MM.1S (cell line): ENCODE measurements around the gene BRIP1.

ENCODE experiments used
- DNase-seq: peaks from one replicate; pipeline ENCODE4 v3.0.0-alpha.2; 2015
- H2AFZ ChIP-seq: fragments of 300-600 bp; sonication (generic); 2 replicates; pipeline ENCODE4 v1.6.0; 2016; ENCODE audit warnings: antibody characterized with exemption, low read length
- H3F3A ChIP-seq: fragments of 300-600 bp; sonication (generic); 2 replicates; pipeline ENCODE4 v1.6.1; 2016; ENCODE audit warnings: mild to moderate bottlenecking, antibody characterized with exemption, low read length, moderate library complexity, mixed read lengths; ENCODE audit not compliant: insufficient read depth
- H3K27ac ChIP-seq: fragments of 300-600 bp; sonication (generic); 2 replicates; pipeline ENCODE4 v1.5.1; 2016; ENCODE audit warnings: mild to moderate bottlenecking, low read length
- H3K27me3 ChIP-seq: fragments of 300-600 bp; sonication (generic); replicated peaks from 2 replicates; pipeline ENCODE4 v1.6.0; 2016; ENCODE audit warnings: low read length; ENCODE audit not compliant: insufficient read depth
- H3K36me3 ChIP-seq: fragments of 300-600 bp; sonication (generic); replicated peaks from 2 replicates; pipeline ENCODE4 v1.6.1; 2016; ENCODE audit warnings: mild to moderate bottlenecking, low read length, mixed read lengths; ENCODE audit not compliant: insufficient read depth
- H3K4me1 ChIP-seq: fragments of 300-600 bp; sonication (generic); 2 replicates; pipeline ENCODE4 v1.6.1; 2016; ENCODE audit warnings: low read length, mixed read lengths
- H3K4me2 ChIP-seq: fragments of 300-600 bp; sonication (generic); 2 replicates; pipeline ENCODE4 v1.6.0; 2016; ENCODE audit warnings: low read depth, low read length
- H3K4me3 ChIP-seq: fragments of 300-600 bp; sonication (generic); 2 replicates; pipeline ENCODE4 v1.5.1; 2016; ENCODE audit warnings: low read length, mixed read lengths
- H3K79me2 ChIP-seq: fragments of 300-600 bp; sonication (generic); 2 replicates; pipeline ENCODE4 v1.6.1; 2016; ENCODE audit warnings: mixed run types, low read length, mixed read lengths
- H3K9ac ChIP-seq: fragments of 300-600 bp; sonication (generic); 2 replicates; pipeline ENCODE4 v1.6.1; 2016; ENCODE audit warnings: low read length, mixed read lengths
- H3K9me2 ChIP-seq: fragments of 300-600 bp; sonication (generic); replicated peaks from 2 replicates; pipeline ENCODE4 v1.6.1; 2016; ENCODE audit warnings: mild to moderate bottlenecking, low read length, mixed read lengths; ENCODE audit not compliant: insufficient read depth
- H3K9me3 ChIP-seq: fragments of 300-600 bp; sonication (generic); replicated peaks from 2 replicates; pipeline ENCODE4 v1.6.1; 2016; ENCODE audit warnings: mild to moderate bottlenecking, low read length, mixed read lengths; ENCODE audit not compliant: insufficient read depth
- H4K20me1 ChIP-seq: fragments of 300-600 bp; sonication (generic); 2 replicates; pipeline ENCODE4 v1.6.1; 2016; ENCODE audit warnings: mild to moderate bottlenecking, low read length, moderate library complexity, mixed read lengths; ENCODE audit not compliant: insufficient read depth
- EZH2 ChIP-seq: fragments of 300-600 bp; sonication (generic); optimal IDR thresholded peaks from 2 replicates; pipeline ENCODE3; 2017; ENCODE audit warnings: low read depth, mild to moderate bottlenecking, antibody characterized with exemption, low read length, mixed read lengths
- EZH2phosphoT487 ChIP-seq: fragments of 300-600 bp; sonication (generic); IDR thresholded peaks from 2 replicates; pipeline ENCODE4 v1.6.1; 2018; ENCODE audit warnings: antibody characterized with exemption, low read length
- TF ChIP-seq, protein P1 (sequence below): fragments of 300-600 bp; sonication (generic); IDR thresholded peaks from 2 replicates; pipeline ENCODE4 v1.5.1; 2016; ENCODE audit warnings: antibody characterized with exemption, low read length, mixed read lengths

Gene BRIP1

DNA sequence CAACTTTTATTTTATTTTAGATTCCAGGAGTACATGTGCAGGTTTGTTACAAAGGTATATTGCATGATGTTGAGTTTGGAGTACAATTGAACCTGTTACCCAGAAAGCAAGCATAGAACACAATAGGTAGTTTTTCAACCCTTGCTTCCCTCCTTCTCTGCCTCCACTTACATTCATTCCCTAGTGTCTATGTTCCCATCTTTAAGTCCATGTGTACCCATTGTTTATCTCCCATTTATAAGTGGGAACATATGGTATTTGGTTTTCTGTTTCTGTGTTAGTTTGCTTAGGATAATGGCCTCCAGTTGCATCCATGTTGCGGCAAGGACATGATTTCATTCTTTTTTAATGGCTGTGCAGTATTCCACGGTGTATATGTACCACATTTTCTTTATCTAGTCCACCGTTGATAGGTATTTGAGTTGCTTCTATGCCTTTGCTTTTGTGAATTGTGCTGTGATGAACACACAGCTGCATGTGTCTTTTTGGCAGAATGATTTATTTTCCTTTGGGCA is 158.3 kb downstream of the BRIP1 start:
- Histone ChIP-seq H3K4me3 (no peak overlapping the region), H4K20me1 (no peaks in the 10 kb centered on the region), H3K4me2 (no peak overlapping the region), H3K79me2 (no peaks in the 10 kb centered on the region), H2AFZ (no peak overlapping the region), H3K9me2 (no peaks in the 10 kb centered on the region), H3K27me3 (no peaks in the 10 kb centered on the region), H3K9me3 (no peaks in the 10 kb centered on the region), H3F3A (no peaks in the 10 kb centered on the region), H3K9ac (no peak overlapping the region), H3K36me3 (no peaks in the 10 kb centered on the region; the same call in 1 of the 2 replicates), H3K4me1 (no peaks in the 10 kb centered on the region), H3K27ac (no peak overlapping the region)
- TF ChIP-seq, protein P1, sequence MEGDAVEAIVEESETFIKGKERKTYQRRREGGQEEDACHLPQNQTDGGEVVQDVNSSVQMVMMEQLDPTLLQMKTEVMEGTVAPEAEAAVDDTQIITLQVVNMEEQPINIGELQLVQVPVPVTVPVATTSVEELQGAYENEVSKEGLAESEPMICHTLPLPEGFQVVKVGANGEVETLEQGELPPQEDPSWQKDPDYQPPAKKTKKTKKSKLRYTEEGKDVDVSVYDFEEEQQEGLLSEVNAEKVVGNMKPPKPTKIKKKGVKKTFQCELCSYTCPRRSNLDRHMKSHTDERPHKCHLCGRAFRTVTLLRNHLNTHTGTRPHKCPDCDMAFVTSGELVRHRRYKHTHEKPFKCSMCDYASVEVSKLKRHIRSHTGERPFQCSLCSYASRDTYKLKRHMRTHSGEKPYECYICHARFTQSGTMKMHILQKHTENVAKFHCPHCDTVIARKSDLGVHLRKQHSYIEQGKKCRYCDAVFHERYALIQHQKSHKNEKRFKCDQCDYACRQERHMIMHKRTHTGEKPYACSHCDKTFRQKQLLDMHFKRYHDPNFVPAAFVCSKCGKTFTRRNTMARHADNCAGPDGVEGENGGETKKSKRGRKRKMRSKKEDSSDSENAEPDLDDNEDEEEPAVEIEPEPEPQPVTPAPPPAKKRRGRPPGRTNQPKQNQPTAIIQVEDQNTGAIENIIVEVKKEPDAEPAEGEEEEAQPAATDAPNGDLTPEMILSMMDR, result no peak
- TF ChIP-seq EZH2 (no peak), EZH2phosphoT487 (no peak)
- DNase-seq, result no peak

DNA sequence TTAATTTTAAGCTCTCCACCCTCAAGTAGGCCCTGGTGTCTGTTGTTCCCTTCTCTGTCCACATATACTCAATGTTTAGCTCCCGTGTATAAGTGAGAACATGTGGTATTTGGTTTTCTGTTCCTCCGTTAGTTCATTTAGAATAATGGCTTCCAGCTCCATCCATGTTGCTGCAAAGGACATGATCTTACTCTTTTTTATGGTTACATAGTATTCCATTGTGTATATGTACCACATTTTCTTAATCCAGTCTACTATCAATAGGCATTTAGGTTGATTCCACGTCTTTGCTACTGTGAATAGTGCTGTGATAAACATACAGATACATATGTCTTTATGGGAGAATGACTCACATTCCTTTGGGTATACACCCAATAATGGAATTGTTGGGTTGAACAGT is 160.9 kb downstream of the BRIP1 start:
- Histone ChIP-seq H2AFZ (no peak overlapping the region), H3K4me3 (no peak overlapping the region), H3K27ac (no peak overlapping the region), H3K4me2 (no peak overlapping the region), H4K20me1 (no peaks in the 10 kb centered on the region), H3F3A (no peaks in the 10 kb centered on the region), H3K4me1 (no peaks in the 10 kb centered on the region), H3K27me3 (no peaks in the 10 kb centered on the region), H3K9me3 (no peaks in the 10 kb centered on the region), H3K9me2 (no peaks in the 10 kb centered on the region), H3K79me2 (no peaks in the 10 kb centered on the region), H3K9ac (no peak overlapping the region), H3K36me3 (no peaks in the 10 kb centered on the region; the same call in 1 of the 2 replicates)
- DNase-seq, result no peak
- TF ChIP-seq, protein P1, result no peak
- TF ChIP-seq EZH2, result no peak
- no peak for TF ChIP-seq EZH2phosphoT487

DNA sequence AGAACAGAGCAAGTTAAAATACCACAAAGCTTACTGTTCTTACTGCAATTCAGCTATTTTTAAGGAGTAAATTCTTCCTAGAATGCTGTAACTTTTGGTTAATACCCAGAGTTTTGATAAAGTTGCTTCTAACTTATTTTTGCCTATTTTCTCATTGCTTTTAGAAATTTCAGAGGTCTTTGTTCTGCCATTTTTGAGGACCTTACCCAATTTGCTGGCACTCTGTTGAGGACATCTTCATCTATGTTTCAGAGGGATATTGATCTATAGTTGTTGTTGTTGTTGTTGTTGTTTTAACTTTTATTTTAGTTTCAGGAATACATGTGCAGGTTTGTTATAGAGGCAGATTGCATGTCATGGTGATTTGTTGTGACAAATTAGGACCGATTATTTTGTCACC is 161.3 kb downstream of the BRIP1 start:
- H3K9me3 ChIP-seq, result no peaks in the 10 kb centered on the region
- TF ChIP-seq EZH2 (no peak), EZH2phosphoT487 (no peak)
- TF ChIP-seq, protein P1, result no peak

More for the DNA sequence above, 161.3 kb downstream of the BRIP1 start:
- no peaks in the 10 kb centered on the region for H3K4me1 ChIP-seq
- no peaks in the 10 kb centered on the region for H3K27me3 ChIP-seq
- H3K4me2 ChIP-seq, result no peak overlapping the region
- H3K79me2 ChIP-seq, result no peaks in the 10 kb centered on the region
- H3K36me3 ChIP-seq, result no peaks in the 10 kb centered on the region; the same call in 1 of the 2 replicates
- no peaks in the 10 kb centered on the region for H3K9me2 ChIP-seq
- DNase-seq, result no peak
- H3F3A ChIP-seq, result no peaks in the 10 kb centered on the region
- no peaks in the 10 kb centered on the region for H4K20me1 ChIP-seq
- no peak overlapping the region for H3K9ac ChIP-seq
- no peak overlapping the region for H2AFZ ChIP-seq
- no peak overlapping the region for H3K4me3 ChIP-seq
- H3K27ac ChIP-seq, result no peak overlapping the region
